Neutrophil (primary cell): Measurements from ENCODE around the gene CCDC187.

Experiments
- H3K27ac ChIP-seq: fragments of 200-600 bp; sonication (generic); 2 replicates; pipeline ENCODE4 v1.5.1; 2016; ENCODE audit warnings: mild to moderate bottlenecking, moderate library complexity
- H3K27me3 ChIP-seq: fragments of 200-600 bp; sonication (generic); 2 replicates; pipeline ENCODE4 v1.6.0; 2016; ENCODE audit warnings: mild to moderate bottlenecking
- H3K36me3 ChIP-seq: fragments of 200-600 bp; sonication (generic); 2 replicates; pipeline ENCODE4 v1.5.1; 2017
- H3K4me1 ChIP-seq, 2 experiments: fragments of 200-600 bp in 1 of 2; sonication (generic) in 1 of 2; 1 replicate in 1 of 2; 2 replicates in 1 of 2; pipeline versions ENCODE4 v1.5.1 to v1.6.1; 2013 to 2016; ENCODE audit warnings: low read depth in 1 of 2, low read length in 1 of 2, mild to moderate bottlenecking in 1 of 2, moderate library complexity in 1 of 2; ENCODE audit not compliant: control insufficient read depth in 1 of 2, insufficient read depth in 1 of 2
- H3K4me3 ChIP-seq, 2 experiments: fragments of 200-600 bp in 1 of 2; sonication (generic) in 1 of 2; 1 replicate in 1 of 2; 2 replicates in 1 of 2; pipeline ENCODE4 v1.5.1; 2013 to 2016; ENCODE audit warnings: low read depth in 1 of 2, low read length in 1 of 2, mild to moderate bottlenecking in 1 of 2, moderate library complexity in 1 of 2
- H3K9me3 ChIP-seq: fragments of 200-600 bp; sonication (generic); 2 replicates; pipeline ENCODE4 v1.5.1; 2016
- CTCF ChIP-seq: fragments of 200-600 bp; sonication (generic); IDR thresholded peaks from 2 replicates; pipeline ENCODE4 v1.5.1; 2016; ENCODE audit warnings: antibody characterized with exemption

The CCDC187 gene

GRCh38 chr9:136251264-136252115, 52.4 kb downstream of the CCDC187 start:
- H3K27me3 ChIP-seq, result peaks cover 15% of the 10 kb centered on the region

GRCh38 chr9:136250676-136251075, 53.2 kb downstream of the CCDC187 start:
- Histone ChIP-seq H3K9me3 (no peaks in the 10 kb centered on the region), H3K36me3 (no peaks in the 10 kb centered on the region), H3K27me3 (peaks cover 15% of the 10 kb centered on the region), H3K4me3 (no peak overlapping the region), H3K4me1 (peaks cover 3 to 4% of the 10 kb centered on the region in 2 experiments), H3K27ac (no peak overlapping the region)
- no peak for TF ChIP-seq CTCF

More at GRCh38 chr9:136251264-136252115, 52.4 kb downstream of the CCDC187 start:
- no peaks in the 10 kb centered on the region for H3K36me3 ChIP-seq
- no peaks in the 10 kb centered on the region for H3K9me3 ChIP-seq
- no peak for TF ChIP-seq CTCF
- H3K4me1 ChIP-seq, result no peaks in the 10 kb centered on the region
- H3K4me3 ChIP-seq, result no peak overlapping the region
- H3K27ac ChIP-seq, result no peak overlapping the region

GRCh38 chr9:136249877-136250559, 53.9 kb downstream of the CCDC187 start:
- H3K4me3 ChIP-seq, result no peak overlapping the region
- TF ChIP-seq CTCF, result no peak
- peaks cover 12% of the 10 kb centered on the region for H3K27me3 ChIP-seq
- H3K9me3 ChIP-seq, result no peaks in the 10 kb centered on the region
- no peaks in the 10 kb centered on the region for H3K36me3 ChIP-seq
- peaks cover 6 to 7% of the 10 kb centered on the region in 2 experiments for H3K4me1 ChIP-seq
- H3K27ac ChIP-seq, result no peak overlapping the region

- H3K9me3 ChIP-seq, result no peaks in the 10 kb centered on the region
- no peak overlapping the region for H3K4me3 ChIP-seq
- TF ChIP-seq CTCF, result no peak
- H3K36me3 ChIP-seq, result no peaks in the 10 kb centered on the region
- H3K4me1 ChIP-seq, result peaks cover 12 to 15% of the 10 kb centered on the region in 2 experiments
- no peak overlapping the region for H3K27ac ChIP-seq
- H3K27me3 ChIP-seq, result peaks cover 12% of the 10 kb centered on the region
These were observed 54.7 kb downstream of the CCDC187 start for GRCh38 chr9:136248951-136249876.

- no peaks in the 10 kb centered on the region for H3K9me3 ChIP-seq
- H3K4me3 ChIP-seq, result no peak overlapping the region
- peaks cover 12 to 16% of the 10 kb centered on the region in 2 experiments for H3K4me1 ChIP-seq
- no peak for TF ChIP-seq CTCF
- no peaks in the 10 kb centered on the region for H3K36me3 ChIP-seq
- peaks cover 12% of the 10 kb centered on the region for H3K27me3 ChIP-seq
- H3K27ac ChIP-seq, result no peak overlapping the region
These were observed 55.8 kb downstream of the CCDC187 start for GRCh38 chr9:136247947-136248637.
